Measurements from ENCODE around the gene ASXL1.
"Not testable (repeated sequence)": the region's sequence is repeated elsewhere in the genome, so short reads cannot be mapped to it uniquely, and the experiment has no call there.

DNA sequence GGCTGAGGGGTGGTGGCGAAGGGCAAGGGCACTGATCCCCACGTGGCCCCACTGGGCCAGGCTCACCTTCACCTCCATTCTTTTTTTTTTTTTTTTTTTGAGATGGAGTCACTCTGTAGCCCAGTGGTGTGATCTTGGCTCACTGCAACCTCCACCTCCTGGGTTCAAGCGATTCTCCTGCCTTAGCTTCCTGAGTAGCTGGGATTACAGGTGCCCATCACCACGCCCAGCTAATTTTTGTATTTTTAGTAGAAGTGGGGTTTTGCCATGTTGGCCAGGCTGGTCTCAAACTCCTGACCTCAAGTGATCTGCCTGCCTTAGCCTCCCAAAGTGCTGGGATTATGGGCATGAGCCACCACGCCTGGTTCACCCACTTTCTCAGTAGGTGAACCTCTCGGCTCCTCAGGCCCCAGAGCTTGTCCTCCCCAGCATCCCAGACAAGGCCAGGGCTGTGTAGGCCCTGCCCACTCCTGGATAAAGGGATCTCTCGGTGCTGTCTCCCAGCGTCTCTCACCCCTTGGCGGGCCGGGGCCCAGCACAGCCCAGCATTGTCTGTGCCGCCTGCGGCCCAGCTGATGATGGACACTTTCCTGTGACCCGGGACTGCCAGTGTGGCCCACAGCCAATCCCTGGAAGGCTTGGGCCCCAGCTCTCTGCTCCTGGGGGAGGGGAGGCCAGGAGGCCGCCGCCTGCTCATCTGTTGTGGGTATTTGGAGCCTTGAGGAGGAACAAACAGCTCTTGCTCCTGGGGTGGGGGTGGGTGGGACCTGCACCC is 108.0 kb downstream of the ASXL1 start:
- not testable (repeated sequence) for TF ChIP-seq EZH2 (IDR thresholded peaks at IDR 0.05); POLR2AphosphoS5 (IDR thresholded peaks at IDR 0.05; ENCODE audit: borderline replicate concordance, low read depth, low read length); FOXP2 (optimal IDR thresholded peaks at IDR 0.05; ENCODE audit: control extremely low read depth, extremely low read length, insufficient read depth)
